ENCODE measurements around the gene ARHGEF28. TPM values are rescaled to one million over a fixed set of nuclear protein-coding genes. Genes with fewer than 3 reads are reported as not detected.
A peak's percentile ranks its signal among the peaks of the same experiment; 100 is the strongest.

The ARHGEF28 gene
- total and polyA plus RNA-seq, 2 donors (not counting 1 experiment from before 2014, with no cell fraction given): 2.3 to 34.3 TPM

DNA sequence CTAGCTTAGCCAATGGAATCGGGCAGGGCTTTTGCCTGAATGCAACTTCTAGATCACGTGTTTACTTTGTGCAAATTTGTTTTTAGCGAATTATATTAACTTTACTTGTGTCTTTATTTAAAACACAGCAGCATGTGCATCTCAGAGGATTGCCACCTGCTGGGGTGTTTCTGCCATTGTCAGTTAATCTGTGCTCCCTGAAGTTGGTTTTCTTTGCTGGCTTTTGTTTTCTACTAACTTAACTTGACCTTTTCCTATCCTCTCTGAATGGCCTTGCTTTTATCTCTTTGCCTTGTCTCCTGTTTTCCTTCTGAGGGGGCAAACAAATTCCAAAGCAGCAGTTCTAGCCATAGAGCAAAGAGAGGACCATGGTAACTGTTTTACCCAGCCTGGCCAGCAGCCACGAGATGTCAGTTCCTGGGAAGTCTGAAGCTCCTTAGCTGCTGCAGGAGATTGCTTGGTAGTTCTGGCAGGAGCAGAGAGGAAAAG lies 67.6 kb downstream of the ARHGEF28 start:
- DNase-seq (ENCODE audit: low read depth in 2 of 2): peak; percentile 35 to 62
- peaks cover 19% of the 10 kb centered on the region for H3K4me1 ChIP-seq (ENCODE audit: control insufficient read depth, extremely low read depth, insufficient read depth, low read length)
- TF ChIP-seq EZH2 (IDR thresholded peaks at IDR 0.05; ENCODE audit: low read length, missing control alignments) (no peak), CTCF (conservative IDR thresholded peaks at IDR 0.05 in 1 of 2, IDR thresholded peaks at IDR 0.05 in 1 of 2; ENCODE audit: low read depth in 1 of 2, low read length in 2 of 2) (peak; percentile 49 to 71)
- no peak overlapping the region for H3K27ac ChIP-seq (ENCODE audit: insufficient read depth, low read length)
- no peak overlapping the region for H3K9ac ChIP-seq (ENCODE audit: insufficient read depth, low read length)
- H2AFZ ChIP-seq (ENCODE audit: low read length): no peak overlapping the region
- H3K4me3 ChIP-seq (replicated peaks in 1 of 4; ENCODE audit: control extremely low read depth in 1 of 4, insufficient read depth in 1 of 4, low read depth in 3 of 4, low read length in 4 of 4): no peak overlapping the region
- H3K9me3 ChIP-seq (ENCODE audit: control insufficient read depth, insufficient read depth, low read depth, low read length): no peaks in the 10 kb centered on the region
- H3K4me2 ChIP-seq (ENCODE audit: extremely low read depth, insufficient read depth, low read length): no peak overlapping the region
- no peaks in the 10 kb centered on the region for H4K20me1 ChIP-seq (ENCODE audit: control insufficient read depth, extremely low read depth, insufficient read depth, low read length)
- no peaks in the 10 kb centered on the region for H3K27me3 ChIP-seq (ENCODE audit: control insufficient read depth, insufficient read depth, low read length)
- no peaks in the 10 kb centered on the region for H3K79me2 ChIP-seq (ENCODE audit: control insufficient read depth, insufficient read depth, low read length)
- no peaks in the 10 kb centered on the region for H3K36me3 ChIP-seq (ENCODE audit: control insufficient read depth, insufficient read depth, low read length)

DNA sequence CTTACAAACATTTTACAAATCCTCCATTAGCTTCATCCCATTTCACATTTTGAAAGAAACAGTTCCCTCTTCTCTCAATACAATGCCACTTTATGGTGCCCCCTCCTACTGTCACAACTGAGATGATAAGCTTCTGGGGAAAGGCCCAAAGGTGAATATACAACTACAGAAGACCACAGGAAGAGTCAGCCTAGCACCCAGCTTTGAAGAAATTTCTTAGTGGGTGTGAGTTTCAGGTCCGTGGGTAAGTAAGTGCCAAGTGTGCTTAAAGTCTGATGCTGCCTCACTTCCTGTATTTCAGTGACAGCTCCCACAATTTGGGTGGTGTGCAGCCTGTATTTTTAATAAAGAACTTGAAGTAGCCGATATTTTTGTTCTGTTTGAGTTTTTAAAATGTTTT lies 68.1 kb downstream of the ARHGEF28 start:
- H2AFZ ChIP-seq (ENCODE audit: low read length): no peak overlapping the region

DNA sequence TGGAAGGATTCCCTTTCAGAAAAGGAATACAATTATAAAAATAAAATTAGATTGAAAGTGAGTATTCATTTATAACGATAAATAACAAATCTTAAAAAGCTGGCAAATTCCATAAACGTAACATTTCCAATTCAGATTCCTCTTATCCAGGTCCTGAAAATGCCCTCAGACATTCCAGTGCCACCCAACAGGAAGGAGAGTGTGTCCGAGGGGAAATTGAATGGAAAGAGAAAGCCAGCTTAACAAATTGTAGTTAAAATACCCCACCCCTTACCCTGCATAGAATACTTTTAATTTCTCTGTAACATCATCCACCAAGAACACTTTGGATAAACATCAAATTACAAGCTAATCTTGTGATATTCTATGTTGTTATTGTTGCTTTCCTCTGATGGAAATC lies 72.0 kb downstream of the ARHGEF28 start:
- Histone ChIP-seq H3K9me3 (ENCODE audit: control insufficient read depth, insufficient read depth, low read depth, low read length) (no peaks in the 10 kb centered on the region), H2AFZ (ENCODE audit: low read length) (no peak overlapping the region), H3K79me2 (ENCODE audit: control insufficient read depth, insufficient read depth, low read length) (no peaks in the 10 kb centered on the region), H3K27me3 (ENCODE audit: control insufficient read depth, insufficient read depth, low read length) (no peaks in the 10 kb centered on the region), H4K20me1 (ENCODE audit: control insufficient read depth, extremely low read depth, insufficient read depth, low read length) (no peaks in the 10 kb centered on the region), H3K4me1 (ENCODE audit: control insufficient read depth, extremely low read depth, insufficient read depth, low read length) (peaks cover 11% of the 10 kb centered on the region), H3K36me3 (ENCODE audit: control insufficient read depth, insufficient read depth, low read length) (no peaks in the 10 kb centered on the region), H3K27ac (ENCODE audit: insufficient read depth, low read length) (no peak overlapping the region), H3K9ac (ENCODE audit: insufficient read depth, low read length) (no peak overlapping the region), H3K4me2 (ENCODE audit: extremely low read depth, insufficient read depth, low read length) (no peak overlapping the region), H3K4me3 (replicated peaks in 1 of 4; ENCODE audit: control extremely low read depth in 1 of 4, insufficient read depth in 1 of 4, low read depth in 3 of 4, low read length in 4 of 4) (no peak overlapping the region)
- no peak for DNase-seq (ENCODE audit: low read depth in 2 of 2)
- TF ChIP-seq EZH2 (IDR thresholded peaks at IDR 0.05; ENCODE audit: low read length, missing control alignments) (no peak), CTCF (conservative IDR thresholded peaks at IDR 0.05 in 1 of 2, IDR thresholded peaks at IDR 0.05 in 1 of 2; ENCODE audit: low read depth in 1 of 2, low read length in 2 of 2) (no peak)

More for the DNA sequence above, 68.1 kb downstream of the ARHGEF28 start:
- DNase-seq (ENCODE audit: low read depth in 2 of 2): no peak
- H4K20me1 ChIP-seq (ENCODE audit: control insufficient read depth, extremely low read depth, insufficient read depth, low read length): no peaks in the 10 kb centered on the region
- H3K9ac ChIP-seq (ENCODE audit: insufficient read depth, low read length): no peak overlapping the region
- TF ChIP-seq CTCF (conservative IDR thresholded peaks at IDR 0.05 in 1 of 2, IDR thresholded peaks at IDR 0.05 in 1 of 2; ENCODE audit: low read depth in 1 of 2, low read length in 2 of 2) (no peak), EZH2 (IDR thresholded peaks at IDR 0.05; ENCODE audit: low read length, missing control alignments) (no peak)
- no peaks in the 10 kb centered on the region for H3K36me3 ChIP-seq (ENCODE audit: control insufficient read depth, insufficient read depth, low read length)
- H3K4me3 ChIP-seq (replicated peaks in 1 of 4; ENCODE audit: control extremely low read depth in 1 of 4, insufficient read depth in 1 of 4, low read depth in 3 of 4, low read length in 4 of 4): no peak overlapping the region
- H3K27ac ChIP-seq (ENCODE audit: insufficient read depth, low read length): no peak overlapping the region
- H3K27me3 ChIP-seq (ENCODE audit: control insufficient read depth, insufficient read depth, low read length): no peaks in the 10 kb centered on the region
- H3K79me2 ChIP-seq (ENCODE audit: control insufficient read depth, insufficient read depth, low read length): no peaks in the 10 kb centered on the region
- no peaks in the 10 kb centered on the region for H3K9me3 ChIP-seq (ENCODE audit: control insufficient read depth, insufficient read depth, low read depth, low read length)
- H3K4me1 ChIP-seq (ENCODE audit: control insufficient read depth, extremely low read depth, insufficient read depth, low read length): peaks cover 19% of the 10 kb centered on the region
- no peak overlapping the region for H3K4me2 ChIP-seq (ENCODE audit: extremely low read depth, insufficient read depth, low read length)

Measured in fibroblast of lung (primary cell).